Measurements from ENCODE around the gene EFCAB6.

The EFCAB6 gene

DNA sequence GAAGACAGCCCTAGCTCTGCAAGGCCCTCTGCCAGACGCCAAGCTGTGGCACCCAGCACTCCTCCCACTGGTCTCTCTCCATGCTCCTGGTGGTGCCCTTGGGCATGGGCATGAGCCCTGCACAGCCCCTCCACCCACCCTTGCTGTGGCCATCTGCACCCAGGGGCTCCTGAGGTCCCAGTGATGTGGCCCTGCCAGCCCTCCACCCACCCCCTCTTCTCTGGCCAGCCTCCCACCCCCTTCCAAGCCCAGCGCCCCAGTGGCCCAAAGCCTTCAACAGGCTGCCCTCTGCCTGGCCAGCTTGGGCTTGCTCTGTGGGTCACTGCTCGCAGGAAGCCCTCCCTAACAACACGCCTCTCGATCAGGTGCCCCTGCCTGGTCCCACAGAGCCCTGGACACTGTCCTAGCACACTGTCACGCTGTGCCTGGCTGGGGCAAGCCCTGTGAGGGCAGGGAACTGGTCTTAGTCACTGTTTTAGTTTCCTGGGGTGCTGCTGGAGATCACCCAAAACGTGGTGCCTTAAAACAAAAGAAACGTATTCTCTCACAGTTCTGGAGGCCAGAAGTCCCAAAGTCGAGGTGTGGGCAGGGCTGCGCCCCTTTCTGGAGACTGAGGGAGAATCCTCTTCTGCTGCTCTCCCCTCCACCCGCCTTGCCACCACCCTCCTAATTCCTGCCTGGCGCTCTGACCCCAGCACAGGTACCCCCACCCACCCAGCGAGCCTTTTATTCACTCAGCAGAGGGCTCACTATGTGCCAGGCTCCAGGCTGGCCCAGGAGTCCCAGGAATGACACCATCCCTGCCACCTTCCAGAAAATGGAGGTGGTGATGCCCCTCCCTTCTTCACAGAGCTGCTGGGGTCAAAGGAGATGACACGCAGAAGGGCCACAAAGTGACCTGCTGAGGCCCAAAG, 35.5 kb upstream of the EFCAB6 start:
- DNase-seq = no peak

DNA sequence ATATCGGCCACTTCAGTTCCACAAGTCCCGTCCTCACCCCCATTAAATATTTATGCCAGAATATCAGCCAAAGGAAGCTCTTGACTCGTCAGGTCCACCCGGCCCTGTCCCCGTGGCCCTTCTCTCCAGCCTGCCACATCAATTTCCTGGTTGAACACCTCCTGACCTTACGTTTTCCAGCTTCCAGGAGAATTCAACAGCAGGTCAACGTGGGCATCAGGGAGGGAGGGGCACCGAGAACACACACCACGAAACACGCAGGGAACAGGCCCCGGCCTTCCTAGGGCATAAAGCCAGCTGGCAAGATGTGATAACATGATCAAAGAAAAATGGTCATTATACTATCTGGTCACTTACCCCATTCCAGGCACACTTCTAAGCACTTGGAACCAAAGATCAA, 34.9 kb upstream of the EFCAB6 start:
- DNase-seq = no peak

DNA sequence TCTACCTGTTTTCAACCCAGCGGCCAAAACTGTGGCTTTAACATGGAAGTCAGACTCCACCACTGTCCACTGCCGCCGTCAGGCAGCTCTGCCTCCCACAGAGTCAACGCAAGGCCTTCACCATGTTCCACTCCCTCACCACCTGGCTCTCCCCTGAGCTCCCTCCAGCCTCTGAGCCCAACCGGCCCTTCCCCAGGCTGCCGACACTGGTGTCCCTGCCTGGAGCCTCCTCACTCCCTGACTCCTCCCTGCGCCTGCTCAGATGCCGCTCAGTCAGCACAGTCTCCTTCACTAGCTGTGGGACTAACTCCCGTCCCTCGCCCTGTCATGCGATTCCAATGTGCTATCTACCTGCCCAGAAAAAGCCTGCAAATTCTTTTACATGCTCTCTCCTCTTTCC, 33.9 kb upstream of the EFCAB6 start:
- no peak for DNase-seq

DNA sequence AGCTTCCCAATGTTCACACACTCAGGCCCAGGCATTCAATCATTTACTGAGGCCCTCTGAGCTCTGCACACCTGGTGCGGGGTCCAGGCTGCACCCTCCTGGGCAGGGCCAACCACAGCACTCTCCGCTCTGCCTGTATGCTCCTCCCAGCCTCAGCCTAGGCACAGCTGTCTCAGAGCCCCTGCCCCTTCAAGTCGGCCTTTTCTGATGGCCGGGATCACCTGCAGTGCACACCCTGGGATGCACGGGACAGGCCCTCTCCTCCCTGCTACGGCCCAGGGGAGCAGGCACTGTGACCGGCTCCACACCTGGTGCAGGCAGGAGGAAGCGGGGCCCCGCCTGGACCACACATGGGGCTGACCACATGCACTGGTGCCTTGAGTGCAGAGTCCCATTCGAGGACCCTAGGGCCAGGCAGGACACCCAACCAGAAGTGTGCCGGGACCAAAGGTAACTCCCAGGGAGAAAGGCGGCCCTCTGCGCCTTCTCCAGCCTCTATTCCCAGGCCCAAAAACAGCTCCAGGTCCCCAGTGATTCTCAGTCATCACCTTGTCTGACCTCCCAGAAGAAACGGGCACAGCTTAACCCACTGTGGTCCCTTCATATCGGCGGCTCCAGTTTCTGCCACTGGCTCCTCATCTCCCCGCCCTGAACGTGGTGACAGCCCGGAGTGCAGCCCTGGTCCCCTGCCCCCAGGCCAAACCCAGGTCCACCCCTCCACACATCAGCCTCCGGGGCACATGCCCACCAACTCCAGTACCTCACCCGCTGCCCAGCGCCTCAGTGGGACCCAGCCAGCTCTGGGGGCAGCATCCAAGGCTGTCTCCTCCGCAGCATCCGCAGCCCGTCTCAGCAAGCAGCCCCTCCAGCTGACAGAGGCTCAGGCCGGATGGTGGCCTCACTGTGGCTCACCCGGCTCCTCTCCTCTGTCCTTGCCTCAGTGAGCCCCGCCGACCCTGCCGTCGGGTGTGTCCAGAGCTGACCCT, 32.7 kb upstream of the EFCAB6 start:
- no peak for DNase-seq

DNA sequence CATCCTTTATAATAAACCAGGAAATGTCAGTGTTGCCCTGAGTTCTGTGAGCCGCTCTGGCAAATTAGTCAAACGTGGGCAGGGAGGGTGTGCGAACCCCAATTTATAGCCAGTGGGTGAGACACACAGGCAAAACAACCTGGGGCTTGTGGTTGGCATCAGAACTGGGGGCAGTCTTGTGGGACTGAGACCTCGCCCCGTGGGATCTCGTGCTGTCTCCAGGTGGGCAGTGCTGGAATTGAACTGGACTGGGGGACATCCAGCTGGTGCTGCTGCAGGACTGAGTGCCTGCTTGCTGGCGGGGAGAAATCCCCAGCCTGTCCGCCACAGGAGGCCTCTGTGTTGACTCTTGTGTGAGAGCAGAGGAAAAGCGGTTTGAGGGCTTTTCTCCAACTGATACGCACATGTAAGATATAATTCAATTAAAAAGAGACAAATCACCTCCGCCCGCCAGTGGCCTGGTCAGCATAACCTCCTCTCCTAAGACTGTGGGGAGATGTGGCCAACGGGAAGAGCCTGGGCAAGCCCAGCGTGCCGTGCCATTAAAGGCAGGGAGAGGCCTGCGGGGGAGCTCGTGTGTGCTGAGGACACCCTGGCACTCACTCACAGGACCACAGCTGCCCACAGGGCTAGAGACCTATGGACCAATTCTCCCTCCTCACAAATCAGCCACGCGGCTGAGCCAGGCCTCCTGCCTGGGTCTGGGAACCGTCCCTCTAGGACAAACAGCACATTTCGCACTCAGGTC, 31.9 kb upstream of the EFCAB6 start:
- DNase-seq = no peak

DNA sequence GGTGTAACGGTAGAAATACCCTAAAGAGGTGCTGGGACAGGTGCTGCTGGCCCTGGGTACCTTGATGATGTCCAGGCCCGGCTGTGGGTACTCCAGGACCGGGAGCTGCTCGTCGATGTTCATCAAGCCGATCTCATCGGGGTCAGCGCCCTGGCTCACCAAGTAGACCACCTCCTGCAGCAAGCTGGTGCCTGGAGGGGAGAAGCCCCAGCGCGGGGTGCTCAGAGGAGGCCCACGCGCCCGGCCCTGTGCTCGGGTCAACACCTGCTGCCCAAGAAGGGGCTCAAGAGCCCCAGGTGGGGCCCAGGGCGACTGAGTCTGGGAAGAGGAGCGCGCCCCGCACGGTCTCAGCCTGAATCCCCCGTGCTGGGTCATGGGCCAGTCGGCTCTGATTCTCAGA, 29.6 kb upstream of the EFCAB6 start:
- DNase-seq = no peak

DNA sequence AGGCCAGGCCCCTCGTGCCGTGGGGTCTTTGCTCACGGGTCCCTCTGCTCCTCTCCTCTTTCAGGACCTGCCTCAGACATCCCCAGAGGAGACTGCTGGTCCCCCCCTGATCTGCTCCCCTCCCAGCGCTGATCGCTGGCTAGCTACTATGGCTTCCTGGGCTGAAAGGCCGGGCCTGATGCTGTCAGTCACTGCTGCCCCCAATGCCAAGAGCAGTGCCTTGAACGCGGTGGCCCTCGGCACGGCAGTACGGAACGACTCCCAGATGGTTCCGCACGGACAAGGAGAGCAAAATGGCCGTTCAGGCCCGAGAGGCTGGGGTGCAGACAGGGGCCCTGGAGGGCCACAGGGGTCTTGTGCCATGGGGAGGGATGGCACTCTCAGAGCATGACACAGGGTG, 28.7 kb upstream of the EFCAB6 start:
- no peak for DNase-seq

DNA sequence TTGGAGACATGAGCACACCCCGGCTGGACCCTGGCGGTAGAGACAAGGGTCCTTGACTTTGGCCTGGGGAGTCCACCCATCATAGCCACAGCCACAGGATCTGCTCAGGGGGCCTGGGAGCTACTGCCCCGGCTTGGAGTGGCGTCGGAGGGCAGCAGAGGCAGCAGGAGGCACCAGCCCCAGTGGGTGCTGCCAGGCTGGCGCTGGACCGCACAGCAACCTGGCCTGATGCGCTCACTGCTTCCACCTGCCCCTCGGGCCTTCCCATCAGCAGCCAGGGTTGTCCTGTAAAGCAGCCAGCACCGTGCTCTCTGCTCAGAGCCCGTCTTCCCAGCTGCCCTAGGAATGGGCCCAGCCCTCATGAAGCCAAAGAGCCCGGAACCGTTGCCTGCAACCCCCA, 28.3 kb upstream of the EFCAB6 start:
- DNase-seq = no peak

DNA sequence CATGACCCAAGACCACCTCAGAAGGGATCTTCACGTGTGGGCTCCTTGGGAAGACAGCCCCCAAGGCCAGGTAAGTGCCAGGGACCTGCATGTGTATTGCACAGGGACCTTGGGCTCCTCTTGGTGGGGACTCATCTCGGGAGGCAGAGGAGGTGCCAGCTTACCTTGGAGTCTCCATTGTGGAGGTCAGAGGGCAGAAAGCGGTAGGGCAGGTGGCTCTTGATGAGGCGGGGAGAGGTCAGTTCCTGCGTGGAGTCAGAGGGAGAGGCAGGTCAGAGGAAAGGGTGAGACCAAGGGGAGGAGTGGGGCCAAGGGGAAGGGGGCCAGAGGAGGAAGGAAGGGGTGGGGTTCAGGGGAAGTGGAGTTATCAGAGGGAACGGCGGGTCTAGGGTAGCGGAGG, 27.7 kb upstream of the EFCAB6 start:
- no peak for DNase-seq

DNA sequence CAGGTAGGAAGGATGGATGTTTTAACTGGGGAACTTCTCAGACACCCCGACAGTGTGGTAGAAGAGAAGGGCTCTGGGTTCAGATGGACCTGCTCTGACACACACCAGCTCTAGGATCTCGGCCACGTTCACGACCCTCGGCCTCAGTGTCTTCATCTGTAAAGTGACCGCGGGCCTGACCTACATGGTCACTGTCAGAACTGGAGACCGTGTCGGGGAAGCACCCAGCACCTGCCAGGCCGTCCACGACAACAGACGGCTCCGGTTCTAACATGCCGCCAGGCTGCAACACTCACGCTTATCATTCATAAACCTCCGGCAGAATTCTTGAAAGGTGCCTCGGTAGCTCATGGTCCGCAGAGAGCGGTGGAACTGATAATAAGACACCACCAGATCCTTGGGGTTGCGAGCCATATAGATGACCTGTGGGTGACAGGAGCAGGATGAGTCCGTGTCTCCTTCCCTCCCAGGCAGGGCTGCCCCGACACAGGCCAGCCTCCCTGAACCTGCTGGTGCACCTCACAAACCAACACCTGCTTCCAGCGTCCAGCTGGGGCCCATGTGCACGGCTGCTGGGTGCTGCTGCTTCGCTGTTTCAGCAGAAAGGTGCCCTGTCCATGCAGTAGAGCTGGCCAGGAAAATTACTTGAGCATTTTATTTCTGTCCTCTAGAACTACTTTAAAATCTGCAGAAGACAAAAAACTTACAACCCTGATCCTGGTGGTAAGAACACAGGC, 26.6 kb upstream of the EFCAB6 start:
- no peak for DNase-seq

DNA sequence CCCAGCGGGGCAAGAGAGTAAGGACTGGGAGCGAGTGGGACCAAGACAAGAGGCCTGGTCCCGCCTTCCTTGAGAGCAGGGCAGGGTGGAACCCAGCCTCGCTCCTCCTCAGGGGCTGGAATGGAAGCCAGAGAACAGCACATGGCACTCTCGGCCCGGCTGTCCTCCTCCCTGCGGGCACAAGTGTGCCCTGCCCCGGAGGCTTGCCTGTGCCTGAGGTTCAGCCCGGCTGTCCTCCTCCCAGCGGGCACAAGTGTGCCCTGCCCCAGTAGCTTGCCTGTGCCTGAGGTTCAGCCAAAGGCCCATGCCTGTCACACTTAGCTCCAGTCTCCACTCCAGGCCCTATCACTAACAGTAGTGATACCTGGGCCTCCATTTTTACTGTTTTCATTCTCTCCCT, 26.1 kb upstream of the EFCAB6 start:
- DNase-seq = no peak

DNA sequence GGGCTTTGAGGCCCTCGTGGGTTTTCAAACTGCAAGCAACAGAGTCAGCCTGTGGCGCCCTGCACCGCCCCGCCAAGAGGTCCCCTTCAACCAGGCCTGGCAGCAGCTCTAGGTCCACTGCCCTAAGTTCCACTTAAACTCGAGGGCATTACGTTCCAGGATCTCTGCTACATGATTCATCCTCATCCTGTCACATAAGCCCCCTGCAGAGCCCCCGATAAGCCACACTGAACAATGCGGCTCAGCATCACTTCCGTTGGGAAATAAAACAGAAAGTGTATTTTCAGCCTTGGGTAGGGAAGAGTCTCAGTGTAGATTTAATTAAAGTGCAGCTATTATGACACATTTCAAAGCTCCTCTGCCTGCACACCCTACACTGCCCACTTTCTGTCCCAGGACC, 25.6 kb upstream of the EFCAB6 start:
- DNase-seq = no peak

DNA sequence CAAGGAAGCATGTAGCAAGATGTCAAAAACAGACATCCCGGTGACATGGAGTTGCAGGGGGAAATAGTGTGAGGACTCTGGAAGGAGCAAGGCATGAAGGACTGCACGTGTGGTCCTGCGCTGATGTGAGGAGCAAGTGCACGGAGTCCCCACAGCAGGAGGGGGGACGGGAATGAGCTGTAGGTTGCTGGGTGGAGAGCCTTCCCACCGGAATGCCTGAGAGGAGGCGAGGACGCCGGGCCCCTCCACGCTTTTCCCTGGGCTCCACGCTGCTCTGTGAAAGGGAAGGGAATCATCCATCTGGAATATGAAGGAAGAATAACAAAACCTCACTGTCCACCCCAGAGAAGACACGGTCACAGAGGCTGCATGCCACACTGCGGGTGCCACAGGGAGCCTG, 23.6 kb upstream of the EFCAB6 start:
- DNase-seq = no peak

DNA sequence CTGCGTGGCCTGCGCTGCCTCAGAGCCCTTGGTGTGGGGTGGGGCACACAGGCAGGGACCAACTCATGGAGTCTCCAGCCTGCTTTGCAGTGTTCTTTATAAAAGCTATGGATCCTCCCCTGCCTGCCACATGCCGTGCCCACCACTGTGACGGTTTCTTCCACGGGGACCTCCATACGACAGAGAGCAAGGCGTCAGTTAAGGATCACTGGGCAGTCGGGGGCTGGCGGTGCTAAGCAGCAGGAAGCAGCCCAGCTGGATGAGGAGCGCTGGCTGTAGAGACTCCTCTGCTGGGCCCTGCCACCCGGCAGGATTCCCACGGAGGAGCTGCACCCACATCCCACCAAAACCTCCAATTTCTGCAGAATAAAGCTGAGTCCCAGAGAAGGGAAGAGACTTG, 23.1 kb upstream of the EFCAB6 start:
- DNase-seq = no peak

DNA sequence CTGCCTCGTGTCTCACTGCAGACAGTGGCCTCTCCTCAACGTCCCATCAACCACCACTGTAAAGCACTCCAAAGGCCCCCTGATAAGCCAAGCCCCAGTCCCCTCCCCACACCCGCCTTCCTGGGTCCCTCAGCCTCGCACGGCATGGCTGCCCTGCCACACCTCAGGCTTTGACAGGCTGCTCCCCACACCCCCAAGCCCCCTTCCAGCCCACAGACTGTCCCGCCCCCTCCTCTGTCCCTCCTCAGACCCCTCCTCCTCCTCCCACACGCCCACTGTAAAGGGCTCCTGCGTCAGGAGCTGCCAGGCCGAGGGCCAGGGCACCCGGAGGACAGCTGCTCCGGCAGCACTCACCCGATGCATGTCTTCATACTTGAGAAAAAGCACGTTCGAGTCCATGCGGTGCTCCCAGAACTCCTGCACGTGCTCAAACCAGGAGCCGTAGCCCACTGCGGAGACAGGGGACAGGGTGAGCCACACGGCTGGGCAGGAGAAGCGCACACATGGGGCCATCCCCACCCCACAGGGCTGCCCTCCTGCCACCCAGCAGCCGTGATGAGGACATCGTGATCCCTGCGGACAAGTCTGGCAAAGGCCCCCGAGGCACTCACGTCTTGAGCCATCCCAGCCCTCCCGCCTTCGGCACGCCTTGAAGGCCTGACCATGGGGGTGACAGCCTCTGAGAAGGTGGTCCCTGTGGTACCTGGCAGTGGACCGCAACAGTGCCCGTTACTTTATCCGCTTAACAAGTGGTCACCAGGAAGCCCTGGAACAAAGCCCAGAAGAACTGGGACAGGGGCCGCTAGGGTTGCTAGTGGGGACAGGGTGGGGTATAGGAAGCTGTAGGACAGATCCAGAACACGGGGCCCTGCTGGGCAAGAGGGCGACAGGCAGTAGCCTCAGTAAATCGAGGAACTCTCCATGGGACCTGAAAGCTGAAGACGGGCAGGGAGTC, 21.5 kb upstream of the EFCAB6 start:
- no peak for DNase-seq

DNA sequence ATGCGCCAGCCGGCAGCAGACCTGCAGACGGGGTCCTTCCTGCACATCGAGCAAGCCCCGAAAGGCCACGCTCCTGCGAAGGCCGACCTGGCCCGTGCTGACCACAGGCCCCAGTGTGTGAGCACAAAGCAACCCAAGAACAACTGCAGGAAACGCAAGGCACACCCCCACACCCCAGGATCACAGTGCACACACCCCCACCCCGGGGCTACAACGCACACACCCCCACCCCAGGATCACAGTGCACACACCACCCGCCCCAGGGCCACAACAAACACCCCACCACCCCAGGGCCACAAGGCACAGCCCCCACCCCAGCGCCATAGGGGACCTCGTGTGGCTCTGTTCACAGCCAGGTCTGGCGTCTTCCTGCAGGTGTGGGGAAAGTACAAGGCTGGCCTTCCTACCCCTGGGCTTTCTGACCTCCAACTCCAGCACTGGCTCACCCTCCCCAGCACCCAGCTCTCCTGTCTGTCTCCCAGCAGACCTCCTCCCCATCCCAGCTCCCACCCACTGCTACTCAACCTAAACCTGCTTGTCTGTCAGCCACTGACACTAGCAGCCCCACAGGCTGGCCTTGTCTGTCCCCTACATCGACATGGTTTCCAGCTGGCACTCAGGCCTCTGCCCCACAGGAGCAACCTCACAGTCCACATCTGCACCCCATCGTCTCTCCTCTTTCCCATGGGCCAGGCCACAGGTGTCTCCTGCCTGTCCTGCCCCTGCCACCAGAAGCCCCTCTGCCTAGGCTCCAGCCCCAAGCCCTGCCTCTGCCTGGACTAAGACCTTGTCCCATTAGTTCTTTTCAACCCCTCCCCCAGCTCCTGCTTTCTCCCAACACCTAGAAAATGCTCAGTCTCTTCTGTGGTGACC, 20.5 kb upstream of the EFCAB6 start:
- no peak for DNase-seq

DNA sequence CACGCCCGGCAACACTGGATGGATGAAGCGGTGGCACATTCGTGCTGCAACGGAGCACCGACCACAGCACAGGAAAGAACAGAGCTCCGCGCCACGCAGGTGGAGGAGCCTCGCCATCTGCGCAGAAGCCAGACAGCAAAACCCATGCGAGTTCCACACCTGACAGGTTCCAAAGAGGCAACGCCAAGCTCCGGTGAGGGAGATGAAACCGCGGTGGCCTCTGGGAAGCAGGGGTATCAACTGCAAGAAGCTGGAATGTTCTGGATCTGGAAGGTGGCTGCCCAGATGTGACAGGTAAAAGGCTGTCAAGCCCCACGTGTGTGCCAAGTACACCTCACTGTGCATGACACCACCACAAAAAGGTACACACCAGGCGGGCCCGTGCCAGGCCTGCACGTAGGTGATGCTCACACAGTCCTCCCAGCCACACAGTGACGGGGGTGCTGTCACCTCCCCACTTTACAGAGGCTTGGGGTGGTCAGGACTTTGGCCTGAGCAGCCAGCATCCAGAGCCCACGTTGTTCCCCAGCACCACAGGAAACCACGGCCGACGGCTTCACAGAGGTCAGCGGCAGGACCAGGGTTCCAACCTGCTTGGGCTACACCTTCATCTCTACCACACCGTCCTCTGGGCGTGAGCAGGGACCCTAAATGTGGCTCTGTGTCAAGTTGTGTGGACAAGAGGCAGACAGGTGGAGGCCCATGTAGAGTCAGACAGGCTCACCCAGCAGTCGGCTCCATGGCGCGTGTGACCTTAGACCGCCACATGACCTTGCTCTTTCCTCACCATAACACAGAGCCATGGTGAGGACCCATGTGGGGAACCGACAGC, 19.7 kb upstream of the EFCAB6 start:
- no peak for DNase-seq

DNA sequence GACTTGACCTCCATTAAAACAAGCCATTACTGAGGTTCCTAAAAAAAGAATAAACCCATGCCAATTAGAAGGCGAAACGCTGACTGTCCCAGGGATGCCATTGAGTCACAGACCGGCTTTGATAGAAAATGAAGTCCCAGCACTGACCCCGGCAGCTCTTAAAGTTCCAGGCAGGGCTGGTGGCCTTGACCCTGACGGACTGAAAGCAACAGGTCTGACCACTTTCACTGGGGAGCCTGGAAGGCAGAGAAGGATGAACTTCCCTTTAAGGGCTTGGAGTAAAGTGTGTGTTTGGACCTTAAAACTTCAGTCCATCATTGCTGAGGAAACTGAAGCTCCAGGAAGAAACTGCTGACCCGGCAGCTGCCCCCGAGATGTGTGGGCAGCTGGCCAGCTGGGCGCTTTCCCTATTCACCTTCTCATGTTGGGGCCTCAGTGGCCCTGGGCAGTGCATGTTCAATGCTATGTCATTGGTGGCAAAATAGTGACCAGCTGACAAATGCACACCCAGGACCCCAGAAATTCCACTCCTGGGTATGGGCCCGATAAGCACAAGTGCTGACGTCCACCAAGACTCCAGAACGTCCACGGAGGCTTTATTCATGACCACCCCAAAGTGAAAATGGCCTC, 18.9 kb upstream of the EFCAB6 start:
- DNase-seq = no peak

Measured in stimulated activated CD4-positive, alpha-beta T cell treated with anti-CD3 and anti-CD28 coated beads, Interleukin-12 subunit alpha, Interleukin-12 subunit beta, amount 100 ng/mL, for 4 hours (primary cell).